Endodermal cell (in vitro differentiated cells): ENCODE data around the gene RBM15. TPM values are rescaled to one million over a fixed set of nuclear protein-coding genes. Genes with fewer than 3 reads are reported as not detected.

Experiments used
- DNase-seq: peaks from one replicate; pipeline ENCODE4 v3.0.0-alpha.2; 2017
- H3K27ac ChIP-seq: 2 replicates; pipeline ENCODE4 v1.5.1; 2013; ENCODE audit warnings: mild to moderate bottlenecking, low read depth, low read length, moderate library complexity
- H3K27me3 ChIP-seq: 2 replicates; pipeline ENCODE4 v1.6.1; 2013; ENCODE audit warnings: mild to moderate bottlenecking, low read length, moderate library complexity; ENCODE audit not compliant: insufficient read depth, control insufficient read depth, poor library complexity, severe bottlenecking
- H3K36me3 ChIP-seq: 2 replicates; pipeline ENCODE4 v1.7.0; 2013; ENCODE audit warnings: mild to moderate bottlenecking, low read length, moderate library complexity; ENCODE audit not compliant: control insufficient read depth, insufficient read depth
- H3K4me1 ChIP-seq: one replicate; pipeline ENCODE4 v1.7.0; 2013; ENCODE audit warnings: low read length; ENCODE audit not compliant: control insufficient read depth, insufficient read depth
- H3K4me3 ChIP-seq: 2 replicates; pipeline ENCODE4 v1.5.1; 2013; ENCODE audit warnings: mild to moderate bottlenecking, low read length, moderate library complexity
- H3K9ac ChIP-seq: 2 replicates; pipeline ENCODE4 v1.6.1; 2013; ENCODE audit warnings: mild to moderate bottlenecking, low read length, moderate library complexity; ENCODE audit not compliant: poor library complexity, severe bottlenecking; ENCODE audit errors: extremely low read depth
- H3K9me3 ChIP-seq: 2 replicates; pipeline ENCODE4 v1.6.1; 2013; ENCODE audit warnings: mild to moderate bottlenecking, low read length, moderate library complexity; ENCODE audit not compliant: control insufficient read depth
- H3K27ac Mint-ChIP-seq: 2 replicates; pipeline ENCODE4 v1.8.0; 2020; ENCODE audit warnings: mixed read lengths
- H3K27me3 Mint-ChIP-seq: 2 replicates; pipeline ENCODE4 v1.8.0; 2021; ENCODE audit warnings: mild to moderate bottlenecking, mixed read lengths; ENCODE audit not compliant: insufficient read depth
- H3K36me3 Mint-ChIP-seq: 2 replicates; pipeline ENCODE4 v1.8.0; 2020; ENCODE audit warnings: low read depth, mixed read lengths
- H3K4me1 Mint-ChIP-seq: 2 replicates; pipeline ENCODE4 v1.8.0; 2020; ENCODE audit warnings: mixed read lengths
- H3K4me3 Mint-ChIP-seq: 2 replicates; pipeline ENCODE4 v1.8.0; 2020; ENCODE audit warnings: mild to moderate bottlenecking, moderate library complexity, mixed read lengths
- H3K9me3 Mint-ChIP-seq: 2 replicates; pipeline ENCODE4 v1.8.0; 2020; ENCODE audit warnings: mild to moderate bottlenecking, mixed read lengths
- CTCF ChIP-seq: fragments of 200-600 bp; sonication (generic); conservative IDR thresholded peaks from 2 replicates; pipeline ENCODE4 v1.5.0; 2021; ENCODE audit warnings: antibody characterized with exemption, mild to moderate bottlenecking
- WGBS, 2 experiments: methylation state at CpG; one replicate each; pipeline versions ENCODE4 v1.1.5 to v1.1.7; 2013; ENCODE audit warnings: missing lambda C conversion rate in 2 of 2, mixed read lengths in 1 of 2; ENCODE audit not compliant: insufficient coverage in 1 of 2, insufficient read length in 1 of 2; 5-methylcytosine and 5-hydroxymethylcytosine counted together
- total RNA-seq, 2 donors: library from RNA; stranded (reverse); fragmentation: NEBNext Ultra II Directional in 1 of 2; extraction: Animal tissue kit (Norgen Biotek cat#: 25700) in 1 of 2; gene quantifications; 2 replicates in 1 of 2; 3 replicates in 1 of 2; pipeline ENCODE4 v1.2.1, GENCODE V29; 2021

Gene RBM15
- total RNA-seq, 2 donors from 2014 or later = 42.0 to 54.2 TPM

GRCh38 chr1:110384581-110385321 lies 45.6 kb downstream of the RBM15 start:
- Histone ChIP-seq H3K27ac (no peak overlapping the region), H3K4me3 (no peak overlapping the region), H3K27me3 (no peaks in the 10 kb centered on the region), H3K9me3 (no peaks in the 10 kb centered on the region), H3K9ac (no peak overlapping the region), H3K4me1 (no peaks in the 10 kb centered on the region), H3K36me3 (peaks cover 8% of the 10 kb centered on the region)
- no peaks in the 10 kb centered on the region for H3K27me3 Mint-ChIP-seq
- TF ChIP-seq CTCF = no peak
- H3K9me3 Mint-ChIP-seq = no peaks in the 10 kb centered on the region
- H3K4me1 Mint-ChIP-seq = no peaks in the 10 kb centered on the region
- no peak overlapping the region for H3K4me3 Mint-ChIP-seq
- peaks cover 9% of the 10 kb centered on the region for H3K36me3 Mint-ChIP-seq
- WGBS, 2 experiments = 96 to 97% methylated on average over 18 to 19 of the region's 19 CpGs
- H3K27ac Mint-ChIP-seq = no peak overlapping the region
- no peak for DNase-seq

- H3K9me3 ChIP-seq = no peaks in the 10 kb centered on the region
- H3K27me3 ChIP-seq = no peaks in the 10 kb centered on the region
- peaks cover 8% of the 10 kb centered on the region for H3K36me3 ChIP-seq
- H3K4me3 ChIP-seq = no peak overlapping the region
- Mint-ChIP-seq H3K9me3 (no peaks in the 10 kb centered on the region), H3K27ac (no peak overlapping the region), H3K36me3 (peaks cover 9% of the 10 kb centered on the region), H3K4me1 (peaks cover 6% of the 10 kb centered on the region), H3K27me3 (no peaks in the 10 kb centered on the region), H3K4me3 (no peak overlapping the region)
- no CpG with 5 or more reads among the region's 1 CpG for WGBS, 2 experiments
- H3K27ac ChIP-seq = no peak overlapping the region
- H3K9ac ChIP-seq = no peak overlapping the region
- no peak for TF ChIP-seq CTCF
- H3K4me1 ChIP-seq = no peaks in the 10 kb centered on the region
- no peak for DNase-seq
These were observed 46.2 kb downstream of the RBM15 start for GRCh38 chr1:110385369-110385768.

- 100% methylated on average over 1 of the region's 1 CpG; no CpG with 5 or more reads in 1 of the 2 experiments for WGBS, 2 experiments
- no peak for TF ChIP-seq CTCF
- no peaks in the 10 kb centered on the region for H3K9me3 Mint-ChIP-seq
These were observed 48.0 kb downstream of the RBM15 start for GRCh38 chr1:110387048-110387754.

More at GRCh38 chr1:110387048-110387754, 48.0 kb downstream of the RBM15 start:
- Histone ChIP-seq H3K4me1 (no peaks in the 10 kb centered on the region), H3K27ac (no peak overlapping the region), H3K36me3 (peaks cover 8% of the 10 kb centered on the region), H3K9ac (no peak overlapping the region), H3K27me3 (no peaks in the 10 kb centered on the region), H3K9me3 (no peaks in the 10 kb centered on the region), H3K4me3 (no peak overlapping the region)
- peaks cover 13% of the 10 kb centered on the region for H3K4me1 Mint-ChIP-seq
- H3K27me3 Mint-ChIP-seq = no peaks in the 10 kb centered on the region
- DNase-seq = no peak
- H3K4me3 Mint-ChIP-seq = no peak overlapping the region
- H3K27ac Mint-ChIP-seq = no peak overlapping the region
- H3K36me3 Mint-ChIP-seq = peaks cover 3% of the 10 kb centered on the region
